GM18499 (cell line): ENCODE data around the gene THEMIS2.
"Not testable (repeated sequence)": the region's sequence is repeated elsewhere in the genome, so short reads cannot be mapped to it uniquely, and the experiment has no call there.

Experiments
- ATAC-seq: cut with Tn5 transposase; IDR thresholded peaks from one replicate; pipeline ENCODE4 v1.9.1; 2021; ENCODE audit warnings: moderate number of reproducible peaks; ENCODE audit not compliant: insufficient read depth, unreplicated experiment

THEMIS2 gene

DNA sequence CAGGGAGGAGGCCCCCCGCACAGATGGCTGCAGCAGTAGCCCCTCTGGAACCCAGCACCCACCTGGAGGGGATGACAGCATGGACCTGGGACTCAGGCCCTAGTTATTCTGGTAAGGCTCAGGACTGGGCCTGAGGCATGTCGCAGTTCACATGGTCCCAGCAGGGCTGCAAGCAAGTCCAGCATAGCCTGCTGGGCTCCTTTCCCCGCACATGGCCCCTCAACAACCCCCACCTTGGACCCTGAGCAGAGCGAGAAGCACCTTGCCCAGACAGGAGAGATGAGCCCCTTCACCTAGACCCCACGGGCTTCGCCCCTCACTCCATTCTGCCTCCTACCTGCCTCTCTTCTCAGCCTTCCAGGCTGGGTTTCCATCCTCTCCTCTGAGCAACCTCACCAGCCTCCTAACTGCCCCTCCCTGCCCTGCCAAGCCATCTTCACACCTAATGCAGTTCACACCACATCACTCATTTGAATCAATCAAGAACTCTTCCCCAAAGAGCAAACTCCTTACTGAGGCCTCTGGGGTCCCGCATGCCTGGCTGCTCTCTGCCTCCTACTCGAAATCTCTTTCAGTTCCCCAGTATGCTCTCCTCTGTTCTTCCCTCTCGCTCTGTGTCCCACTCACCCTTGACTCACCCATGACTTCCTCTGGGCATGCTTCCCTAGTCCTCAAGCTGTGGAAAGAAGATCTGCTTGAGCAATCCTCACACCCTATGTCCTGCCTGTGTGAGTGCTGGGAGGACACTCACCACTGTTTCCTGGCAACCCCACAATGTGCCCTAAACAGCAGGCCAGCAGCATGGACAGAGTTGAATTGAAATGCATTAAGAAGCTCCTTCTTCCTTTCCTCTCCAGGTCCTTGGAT is 9.4 kb upstream of the THEMIS2 start:
- ATAC-seq = no peak

DNA sequence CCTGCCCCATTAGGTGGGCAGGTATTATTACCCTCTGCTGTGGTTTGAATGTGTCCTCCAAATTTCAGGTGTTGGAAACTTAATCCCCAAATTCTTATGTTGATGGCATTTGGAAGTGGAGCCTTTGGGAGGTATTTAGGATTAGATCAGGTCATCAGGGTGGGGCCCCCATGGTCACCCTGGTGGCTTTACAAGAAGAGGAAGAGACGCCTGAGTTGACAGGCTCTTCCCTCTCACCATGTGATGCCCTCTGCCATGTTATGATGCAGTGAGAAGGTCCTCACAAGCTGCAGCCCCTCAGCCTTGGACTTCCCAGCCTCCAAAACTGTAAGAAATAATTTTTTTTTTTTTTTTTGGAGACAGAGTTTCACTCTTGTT is 8.8 kb upstream of the THEMIS2 start:
- ATAC-seq = no peak

DNA sequence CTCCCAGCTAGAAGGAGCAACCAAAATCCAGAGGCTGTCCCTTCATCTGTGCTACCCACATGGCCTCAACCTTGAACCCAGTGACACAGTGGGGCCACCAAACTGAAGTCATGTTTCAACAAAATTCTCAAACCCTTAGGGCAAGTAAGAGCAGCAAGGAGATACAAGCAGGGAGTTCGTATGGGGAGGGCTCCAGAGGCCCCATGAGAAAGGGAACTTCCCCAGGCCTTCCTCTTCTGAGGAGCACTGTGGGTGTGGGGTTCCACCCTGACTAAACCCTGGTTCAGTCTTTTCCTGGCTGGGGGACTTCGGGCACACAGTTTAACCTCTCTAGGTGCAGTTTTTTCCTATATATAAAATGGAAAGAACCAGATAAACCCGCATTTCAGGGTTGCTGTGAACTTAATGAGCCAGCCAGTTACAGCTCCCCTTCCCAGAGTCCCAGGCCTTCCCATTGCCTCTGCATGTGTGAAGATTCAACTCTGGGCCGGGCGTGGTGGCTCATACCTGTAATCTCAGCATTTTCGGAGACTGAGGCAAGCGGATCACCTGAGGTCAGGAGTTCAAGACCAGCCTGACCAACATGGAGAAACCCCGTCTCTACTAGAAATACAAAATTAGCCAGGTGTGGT is 8.0 kb upstream of the THEMIS2 start:
- ATAC-seq = no peak

DNA sequence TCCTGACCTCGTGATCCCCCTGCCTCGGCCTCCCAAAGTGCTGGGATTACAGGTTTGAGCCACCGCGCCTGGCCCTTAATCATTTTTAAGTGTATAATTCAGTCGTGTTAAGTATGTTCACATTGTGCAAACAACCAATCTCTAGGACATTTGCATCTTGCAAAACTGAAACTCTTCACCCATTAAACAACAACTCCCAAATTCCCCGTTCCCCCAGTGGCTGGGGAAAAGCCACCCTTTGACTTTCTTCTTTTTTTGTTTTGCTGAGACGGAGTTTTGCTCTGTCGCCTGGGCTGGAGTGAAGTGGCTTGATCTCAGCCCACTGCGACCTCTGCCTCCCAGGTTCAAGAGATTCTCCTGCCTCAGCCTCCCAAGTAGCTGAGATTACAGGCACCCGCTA is 6.5 kb upstream of the THEMIS2 start:
- ATAC-seq = no peak

DNA sequence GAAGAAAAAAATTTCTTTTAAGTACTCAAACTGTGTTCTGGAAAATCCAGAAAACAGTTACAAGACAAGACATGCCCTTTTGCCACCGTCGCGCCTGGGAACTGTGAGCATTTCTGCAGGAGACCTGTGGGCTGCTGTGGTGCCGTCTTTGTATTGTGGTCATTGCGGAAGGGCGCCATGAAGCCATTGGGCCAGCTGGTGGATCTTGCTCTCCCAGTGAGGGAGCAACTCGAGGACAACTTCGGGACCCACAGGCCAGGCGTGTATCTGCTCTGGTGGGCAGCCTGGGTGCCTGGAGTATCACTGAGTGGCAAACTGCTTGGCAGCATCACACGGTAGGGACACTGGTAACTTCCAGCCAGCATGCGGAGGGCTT is 3.8 kb upstream of the THEMIS2 start:
- ATAC-seq = no peak

DNA sequence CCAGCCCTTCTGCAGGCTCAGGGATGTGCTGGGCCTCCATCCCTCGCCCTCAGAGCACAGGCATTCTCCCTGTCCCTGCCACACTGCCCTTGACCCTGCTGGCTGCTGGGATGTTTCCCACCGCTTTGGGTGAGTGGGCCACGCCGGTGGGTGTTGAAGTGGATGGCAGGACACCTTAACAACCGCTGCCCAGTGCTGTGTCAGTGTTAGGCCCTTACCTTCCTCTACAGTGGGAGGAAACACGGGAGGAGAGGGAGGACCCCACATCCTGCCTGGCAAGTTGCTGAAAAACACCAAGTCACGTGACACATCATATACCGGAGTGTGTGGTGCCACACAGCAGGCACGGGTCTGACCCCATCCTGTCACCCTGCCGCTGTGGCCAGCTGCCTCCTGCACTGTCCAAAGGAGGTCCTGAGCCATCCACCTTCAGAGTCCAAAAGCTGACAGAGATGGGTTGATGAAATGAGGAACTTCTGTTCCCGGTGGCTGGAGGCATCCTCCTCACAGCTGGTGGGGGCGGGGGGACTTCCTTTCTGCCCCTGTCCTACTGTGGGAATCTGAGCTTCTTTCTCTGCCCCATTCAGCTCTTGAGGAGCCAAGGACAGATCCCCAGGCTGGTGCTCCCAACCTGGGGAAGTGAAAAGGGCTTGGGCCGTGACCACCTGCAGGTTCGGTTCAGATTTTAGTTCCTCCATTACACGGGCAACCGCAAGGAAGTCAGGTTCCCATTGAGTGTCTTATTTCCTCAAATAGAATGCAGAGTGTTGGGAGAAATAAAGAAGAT is 3.2 kb upstream of the THEMIS2 start:
- ATAC-seq = no peak

DNA sequence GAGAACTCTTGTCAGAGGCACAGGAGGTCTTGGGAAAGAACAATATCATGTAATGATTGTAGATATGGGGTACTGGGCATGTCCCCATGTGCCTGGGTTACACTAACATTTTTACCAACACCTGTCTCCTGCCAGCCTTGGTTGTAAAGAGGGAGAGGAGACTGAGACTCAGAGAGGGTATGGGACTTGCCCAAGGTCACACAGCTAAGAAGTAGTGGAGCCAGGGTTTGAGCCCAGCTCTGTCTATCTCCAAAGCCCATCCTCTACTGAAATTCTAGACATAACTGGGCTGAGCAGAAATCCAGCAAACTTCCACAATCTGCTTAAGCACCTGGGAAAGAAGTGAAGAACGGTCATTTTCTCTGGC is 2.6 kb upstream of the THEMIS2 start:
- no peak for ATAC-seq

DNA sequence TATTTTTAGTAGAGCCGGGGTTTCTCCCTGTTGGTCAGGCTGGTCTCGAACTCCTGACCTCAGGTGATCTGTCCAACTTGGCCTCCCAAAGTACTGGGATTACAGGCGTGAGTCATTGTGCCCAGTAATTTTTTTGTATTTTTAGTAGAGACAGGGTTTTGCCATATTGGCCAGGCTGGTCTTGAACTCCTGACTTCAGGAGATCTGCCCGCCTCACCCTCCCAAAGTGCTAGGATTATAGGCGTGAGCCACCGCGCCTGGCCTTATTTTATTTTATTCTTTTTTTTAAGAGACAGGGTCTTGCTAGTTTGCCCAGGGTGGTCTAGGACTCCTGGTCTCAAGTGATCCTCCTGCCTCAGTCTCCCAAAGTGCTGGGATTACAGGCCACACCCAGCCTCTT is 1.3 kb upstream of the THEMIS2 start:
- ATAC-seq = not testable (repeated sequence)

DNA sequence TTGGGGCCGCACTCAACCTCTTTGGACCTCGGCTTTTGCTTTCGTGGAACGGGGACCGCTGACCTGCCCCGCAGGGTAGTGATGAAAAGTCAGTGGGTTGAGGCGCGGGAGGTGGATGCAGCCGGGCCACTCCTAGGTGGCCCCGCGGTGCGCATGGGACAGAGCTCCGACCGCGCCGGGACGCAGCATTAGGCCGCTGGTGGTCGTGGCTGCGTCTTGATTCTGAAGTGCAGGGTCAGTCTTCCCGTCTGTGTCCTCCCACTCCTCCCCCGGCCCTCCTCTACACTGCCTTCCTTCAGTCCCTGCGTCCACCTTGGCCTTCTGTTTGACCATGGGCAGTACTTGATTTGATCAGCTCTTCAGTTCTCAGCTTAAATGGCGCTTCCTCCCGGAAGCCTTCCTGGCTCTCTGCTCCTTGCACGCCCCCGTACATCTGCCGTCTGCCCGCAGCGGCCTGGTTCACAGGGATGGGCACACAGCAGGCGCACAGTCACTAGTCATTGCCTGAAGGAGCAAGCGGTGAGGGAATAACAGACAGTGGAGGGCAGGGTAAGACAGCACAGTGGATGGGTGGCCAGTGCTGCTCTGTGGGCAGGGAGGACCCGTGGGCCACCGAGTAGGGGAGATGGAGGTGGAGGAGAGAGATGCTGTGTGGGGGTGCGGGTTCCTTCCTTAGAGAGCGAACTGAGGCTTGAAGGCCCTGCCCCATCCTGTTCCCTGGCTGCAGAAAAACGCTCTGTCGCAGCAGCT is 633 bp downstream of the THEMIS2 start:
- no peak for ATAC-seq

DNA sequence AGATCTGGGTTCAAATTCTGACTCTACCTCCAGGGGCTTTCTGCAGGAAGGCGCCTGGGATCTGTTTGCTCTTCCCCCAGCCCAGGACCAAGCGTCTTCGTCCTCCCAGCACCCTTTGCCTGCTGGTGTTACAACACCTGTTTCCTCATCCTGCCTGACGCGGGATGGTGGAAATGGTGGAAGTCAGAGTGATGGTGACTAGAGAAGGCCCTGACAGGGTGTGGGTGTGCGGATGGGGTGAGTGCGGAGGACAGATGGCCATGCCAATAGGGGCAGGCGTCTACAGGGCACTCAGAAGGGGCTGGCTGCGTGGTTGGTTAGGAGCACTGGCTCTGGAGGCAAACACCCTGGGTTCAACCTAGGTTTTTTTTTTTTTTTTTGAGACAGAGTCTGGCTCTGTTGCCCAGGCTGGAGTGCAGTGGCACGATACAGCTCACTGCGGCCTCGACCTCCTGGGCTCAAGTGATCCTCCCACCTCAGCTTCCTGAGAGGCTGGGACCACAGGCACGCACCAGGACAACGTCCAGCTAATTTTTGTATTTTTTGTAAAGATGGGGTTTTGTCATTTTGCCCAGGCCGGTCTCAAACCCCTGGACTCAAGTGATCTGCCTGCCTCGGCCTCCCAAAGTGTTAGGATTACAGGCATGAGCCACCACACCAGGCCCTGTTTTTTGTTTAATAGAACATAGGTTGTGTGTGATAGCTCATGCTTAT is 1.5 kb downstream of the THEMIS2 start:
- ATAC-seq = no peak

DNA sequence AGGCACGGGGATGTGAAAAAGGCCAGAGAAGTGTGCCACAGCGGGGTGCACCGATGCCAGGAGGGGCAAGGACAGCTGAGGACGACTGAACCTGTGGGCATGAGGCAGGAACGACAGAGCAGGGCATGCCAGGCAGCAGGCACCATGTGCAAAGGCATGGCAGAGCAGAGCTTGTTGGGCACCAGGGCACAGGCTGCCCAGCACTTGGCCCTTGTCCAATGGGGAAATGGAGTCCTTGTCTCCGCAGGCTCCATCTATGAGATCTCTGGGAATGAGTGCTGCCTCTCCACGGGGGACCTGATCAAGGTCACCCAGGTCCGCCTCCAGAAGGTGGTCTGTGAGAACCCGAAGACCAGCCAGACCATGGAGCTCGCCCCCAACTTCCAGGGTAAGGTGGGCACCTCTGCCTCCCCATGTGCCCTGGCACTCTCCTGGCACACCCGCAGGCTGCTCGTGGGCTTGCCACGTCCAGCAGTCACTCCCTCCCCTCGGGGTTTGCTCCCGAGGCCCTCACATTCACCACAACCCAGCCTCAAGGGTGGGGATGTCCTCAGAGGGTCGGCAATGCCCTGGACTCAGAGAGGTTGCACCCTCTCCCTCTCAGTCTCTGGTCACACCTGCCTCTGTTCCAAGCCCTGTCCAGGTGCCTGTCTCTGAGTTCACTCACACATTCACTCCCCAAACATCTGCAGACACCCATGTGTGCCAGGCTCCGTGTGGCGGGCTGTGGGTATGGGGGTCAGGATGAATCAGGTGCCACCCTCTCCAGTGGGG is 4.2 kb downstream of the THEMIS2 start:
- no peak for ATAC-seq

DNA sequence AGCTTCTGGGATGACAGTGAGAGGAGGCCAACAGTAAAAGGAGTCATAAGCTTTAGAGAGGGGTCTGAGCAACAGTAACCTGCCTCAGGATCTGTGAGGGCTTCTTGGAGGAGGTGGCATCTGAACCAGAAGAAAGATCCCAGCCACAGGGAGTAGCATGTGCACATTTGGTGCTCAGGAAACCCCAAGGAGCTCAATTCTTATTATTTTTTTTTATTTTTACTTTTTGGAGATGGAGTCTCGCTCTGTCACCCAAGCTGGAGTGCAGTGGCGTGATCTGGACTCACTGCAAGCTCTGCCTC is 4.7 kb downstream of the THEMIS2 start:
- no peak for ATAC-seq

DNA sequence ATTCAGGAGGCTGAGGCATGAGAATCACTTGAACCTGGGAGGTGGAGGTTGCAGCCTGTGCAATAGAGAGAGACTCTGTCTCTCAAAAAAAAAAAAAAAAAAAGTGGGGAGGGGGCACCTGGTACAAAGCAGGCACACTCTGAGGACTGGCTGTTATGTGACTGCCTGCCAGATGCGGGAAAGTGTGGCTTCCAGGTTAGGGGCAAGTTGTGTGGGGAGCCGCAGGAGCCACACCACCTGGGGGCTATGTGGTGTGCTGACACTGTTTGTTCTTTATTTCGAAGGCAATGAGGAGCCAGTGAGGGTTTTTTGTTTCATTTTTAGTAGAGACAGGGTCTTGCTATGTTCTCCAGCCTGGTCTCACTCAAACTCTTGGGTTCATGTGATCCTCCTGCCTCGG is 5.7 kb downstream of the THEMIS2 start:
- no peak for ATAC-seq

DNA sequence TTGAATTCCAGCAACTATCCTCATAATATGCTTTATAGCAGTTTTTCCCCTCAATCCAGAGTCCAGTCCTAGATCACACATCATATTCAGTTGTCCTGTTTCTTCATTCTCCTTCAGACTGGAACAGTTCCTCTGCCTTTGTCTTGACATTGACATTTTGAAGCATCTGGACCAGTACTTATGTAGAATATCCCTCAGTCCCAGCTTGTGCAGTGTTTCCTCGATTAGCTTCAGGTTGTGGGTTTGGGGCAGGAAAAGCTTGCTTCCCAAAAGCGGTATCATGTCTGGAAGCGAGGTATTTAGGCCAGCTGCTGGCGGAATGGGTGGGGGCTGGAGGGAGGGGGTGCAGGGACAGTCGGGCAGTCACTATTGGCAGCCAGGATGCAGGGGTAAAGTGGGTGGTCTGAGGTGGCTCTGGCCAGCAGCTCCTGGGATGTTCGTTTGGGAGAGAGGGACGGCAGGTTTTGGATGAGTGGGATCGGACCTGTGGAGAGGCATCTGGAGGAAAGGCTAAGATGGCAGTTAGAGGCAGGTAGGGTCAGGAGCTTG is 6.5 kb downstream of the THEMIS2 start:
- ATAC-seq = no peak

DNA sequence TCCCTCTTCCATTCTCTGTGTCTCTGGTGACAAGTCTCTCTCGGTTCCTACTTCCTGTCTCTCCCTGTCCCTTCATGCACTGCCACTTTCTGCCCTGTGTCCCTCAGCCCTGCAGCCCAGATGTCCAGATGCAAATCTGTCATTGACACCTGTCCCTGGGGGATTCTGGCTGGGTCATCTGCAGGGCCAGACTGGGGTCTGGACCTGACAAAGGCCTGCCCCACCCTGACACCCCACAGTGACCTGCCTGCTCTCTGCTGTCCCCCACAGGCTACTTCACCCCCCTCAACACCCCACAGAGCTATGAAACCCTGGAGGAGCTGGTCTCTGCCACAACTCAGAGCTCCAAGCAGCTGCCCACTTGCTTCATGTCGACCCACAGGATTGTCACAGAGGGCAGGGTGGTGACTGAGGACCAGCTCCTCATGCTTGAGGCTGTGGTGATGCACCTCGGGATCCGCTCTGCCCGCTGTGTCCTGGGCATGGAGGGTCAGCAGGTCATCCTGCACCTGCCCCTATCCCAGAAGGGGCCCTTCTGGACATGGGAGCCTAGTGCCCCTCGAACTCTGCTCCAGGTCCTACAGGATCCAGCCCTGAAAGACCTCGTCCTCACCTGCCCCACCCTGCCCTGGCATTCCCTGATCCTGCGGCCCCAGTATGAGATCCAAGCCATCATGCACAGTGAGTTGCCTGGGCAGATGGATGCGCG is 7.2 kb downstream of the THEMIS2 start:
- no peak for ATAC-seq

DNA sequence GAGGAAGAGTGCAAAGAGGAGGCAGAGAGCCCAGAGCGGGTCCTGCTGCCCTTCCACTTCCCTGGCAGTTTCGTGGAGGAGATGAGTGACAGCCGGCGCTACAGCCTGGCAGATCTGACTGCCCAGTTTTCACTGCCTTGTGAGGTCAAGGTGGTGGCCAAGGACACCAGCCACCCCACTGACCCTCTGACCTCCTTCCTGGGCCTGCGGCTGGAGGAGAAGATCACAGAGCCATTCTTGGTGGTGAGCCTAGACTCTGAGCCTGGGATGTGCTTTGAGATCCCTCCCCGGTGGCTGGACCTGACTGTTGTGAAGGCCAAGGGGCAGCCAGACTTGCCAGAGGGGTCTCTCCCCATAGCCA is 10.2 kb downstream of the THEMIS2 start:
- no peak for ATAC-seq

DNA sequence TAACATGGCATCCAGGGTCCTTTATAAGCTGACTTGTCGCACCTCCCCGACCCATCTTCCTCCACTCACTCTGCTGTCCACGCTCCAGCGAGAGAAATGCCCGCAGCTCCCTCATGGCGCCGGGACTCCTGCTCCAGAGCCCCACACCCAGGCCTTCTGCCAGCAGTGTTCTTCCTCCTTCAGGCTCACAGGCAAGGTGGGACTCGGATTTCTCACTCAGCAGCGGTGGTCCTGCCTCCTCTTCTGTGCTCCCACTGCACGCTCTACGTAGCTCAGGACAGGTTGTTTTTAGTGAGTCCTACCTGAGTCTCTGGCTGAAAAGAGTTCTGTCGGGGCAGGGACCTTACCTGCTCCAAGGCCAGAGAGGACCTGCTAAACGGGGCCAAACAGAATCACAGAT is 11.2 kb downstream of the THEMIS2 start:
- no peak for ATAC-seq

DNA sequence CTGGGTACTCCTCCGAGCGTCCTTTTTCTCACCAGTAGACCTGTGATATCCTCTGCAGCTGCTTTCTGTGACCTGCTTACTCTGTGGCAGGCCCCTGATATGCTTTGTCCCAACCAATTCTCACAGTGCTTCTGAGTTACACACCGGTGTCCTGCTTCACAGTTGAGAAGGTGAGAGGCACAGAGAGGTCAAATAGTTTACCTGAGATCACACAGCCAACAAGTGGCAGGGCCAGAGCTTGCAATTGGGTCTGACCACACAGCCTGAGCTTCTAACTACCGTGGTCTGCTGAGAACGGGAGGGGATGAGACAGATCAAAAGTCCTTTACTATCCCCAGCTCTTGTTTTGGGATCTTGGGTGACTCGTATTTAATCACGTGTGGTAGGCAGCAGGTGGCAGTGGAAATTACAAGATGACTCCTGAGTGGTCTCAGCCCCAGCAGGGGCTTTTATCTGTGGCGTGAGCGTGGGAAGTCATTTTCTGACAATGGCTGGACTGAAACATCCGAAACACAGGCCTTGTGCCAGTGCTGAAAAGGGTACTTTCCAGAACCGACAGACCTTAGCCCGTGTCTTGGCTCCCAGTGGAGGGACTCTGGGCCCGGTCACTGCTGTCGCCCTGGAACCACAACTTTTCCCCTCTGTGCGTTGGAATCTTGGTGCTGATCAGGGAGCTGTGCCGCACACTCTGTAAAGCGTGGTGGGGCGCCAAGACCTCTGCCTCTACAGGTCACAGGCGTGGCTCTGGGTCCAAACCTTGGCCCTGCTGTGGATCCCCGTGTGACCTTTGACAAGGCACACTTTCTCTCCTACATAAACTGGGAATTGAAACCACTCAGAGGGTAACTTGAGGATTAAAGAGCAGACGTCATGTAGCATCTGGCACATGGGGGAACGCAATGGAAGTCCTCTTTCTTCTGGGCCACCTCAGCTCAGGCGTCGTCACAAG is 11.9 kb downstream of the THEMIS2 start:
- ATAC-seq = no peak
